Hematopoietic multipotent progenitor cell treated with erythropoietin and hydrocortisone succinate and interleukin-3 and kit ligand, for 17 days (in vitro differentiated cells): Measurements from ENCODE around the gene VAMP2.

Experiments used
- DNase-seq: peaks from one replicate; pipeline ENCODE4 v3.0.0-alpha.2; 2015; ENCODE audit warnings: low spot score

VAMP2 gene

GRCh38 chr17:8155231-8155995, 7.3 kb downstream of the VAMP2 start:
- DNase-seq, result peak; percentile 58

DNA sequence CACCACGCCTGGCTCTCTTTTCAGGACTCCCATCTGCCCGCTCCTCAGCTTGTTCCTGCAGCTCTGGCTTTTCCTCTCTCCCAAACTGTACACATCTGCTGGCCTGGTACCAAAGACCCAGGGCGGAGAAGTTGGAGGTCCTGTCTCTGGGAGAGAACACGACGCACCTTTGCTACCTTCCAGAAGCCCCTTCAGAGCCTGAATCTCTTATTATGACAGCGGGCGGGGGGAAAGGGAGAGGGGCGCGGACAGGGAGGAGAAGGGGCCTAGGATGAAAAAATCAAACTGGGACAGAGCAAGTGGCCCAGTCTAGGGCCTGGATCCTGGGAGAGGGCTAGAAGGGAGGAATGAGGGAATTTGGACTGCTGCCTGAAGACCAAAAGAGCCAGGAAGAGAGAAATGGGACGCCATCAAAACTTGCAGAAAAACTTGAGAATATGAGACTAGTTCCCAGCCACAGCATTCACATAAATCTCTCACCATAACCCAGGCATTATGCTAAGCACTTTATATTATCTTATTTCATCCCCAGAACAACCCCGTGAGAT, 8.1 kb downstream of the VAMP2 start:
- DNase-seq, result no peak

DNA sequence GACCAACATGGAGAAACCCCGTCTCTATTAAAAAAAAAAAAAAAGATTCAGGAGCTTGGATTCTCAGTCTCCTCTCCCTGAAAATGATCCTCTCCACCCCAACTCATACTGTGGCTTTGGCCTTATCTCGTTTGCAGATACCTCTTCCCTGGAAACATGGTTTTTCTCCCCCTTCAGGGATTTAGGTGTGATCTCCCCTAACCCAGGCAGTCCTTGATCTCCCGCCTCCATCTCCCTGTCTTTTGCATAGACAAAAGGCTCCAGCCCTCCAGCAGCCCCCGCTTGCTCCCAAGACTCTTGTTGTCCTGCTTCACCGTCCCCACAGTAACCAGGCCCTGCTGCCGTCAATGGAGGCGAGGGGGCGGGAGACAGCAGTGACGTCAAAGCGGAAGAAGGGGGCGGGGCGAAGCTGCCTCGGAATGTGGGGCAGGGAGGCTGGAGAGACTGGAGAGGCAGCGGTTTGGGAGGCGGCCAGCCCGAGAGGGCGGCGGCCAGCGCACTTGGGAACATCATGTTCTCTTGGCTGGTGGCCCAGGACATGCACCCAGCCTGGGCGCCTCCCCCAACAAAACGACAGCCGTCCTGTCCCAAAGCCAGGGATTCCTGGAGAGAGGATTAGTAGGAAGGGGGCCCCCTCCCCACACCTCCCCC, 8.7 kb downstream of the VAMP2 start:
- DNase-seq, result peak; percentile 98

- peak; percentile 51 for DNase-seq
These were observed 9.2 kb downstream of the VAMP2 start for GRCh38 chr17:8153525-8153956.

- no peak for DNase-seq
These were observed 9.7 kb downstream of the VAMP2 start for GRCh38 chr17:8153031-8153451.

DNA sequence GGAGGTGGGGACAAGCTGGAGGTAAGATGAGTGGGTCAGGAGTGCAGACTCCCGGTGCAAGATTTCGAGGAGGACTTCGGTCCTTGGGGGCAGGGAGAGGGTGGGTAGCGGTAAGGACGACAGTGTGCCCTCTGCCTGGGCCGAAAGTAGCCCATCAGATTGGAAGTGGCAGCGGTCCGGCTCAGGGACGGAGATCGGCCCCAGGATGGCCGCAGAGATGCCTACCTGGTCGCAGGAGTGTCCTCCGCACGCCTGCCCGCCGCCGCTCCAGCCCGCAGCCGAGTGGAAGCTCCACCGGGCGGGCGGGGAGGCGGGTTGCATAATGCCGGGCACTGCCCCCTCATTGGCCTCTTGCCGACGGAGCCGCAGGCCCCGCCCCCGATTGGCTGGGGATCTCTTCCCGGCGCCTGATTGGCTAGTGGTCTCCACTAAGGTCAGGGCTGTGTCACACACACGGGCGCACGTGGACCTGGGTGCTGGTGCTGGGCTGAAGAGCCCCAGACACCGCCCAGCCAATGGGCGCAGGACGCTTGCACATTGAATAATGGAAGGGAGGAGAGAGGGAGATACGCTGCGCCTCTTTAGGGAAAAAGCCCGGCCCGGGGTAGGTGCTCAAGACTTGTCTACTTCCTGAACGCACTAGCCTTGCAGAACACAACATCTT, 10.5 kb downstream of the VAMP2 start, which contains the start of gene PER1:
Gene PER1 (minus strand): TSS at position 293 of the 664 bp plus-strand sequence. CDS start 1,698 bp downstream, outside the sequence.
- DNase-seq, result peak; percentile 96

- DNase-seq, result peak; percentile 38
These were observed 11.1 kb downstream of the VAMP2 start for GRCh38 chr17:8151641-8152111.

- DNase-seq, result peak; percentile 67
These were observed 11.6 kb downstream of the VAMP2 start for GRCh38 chr17:8151120-8151640.

DNA sequence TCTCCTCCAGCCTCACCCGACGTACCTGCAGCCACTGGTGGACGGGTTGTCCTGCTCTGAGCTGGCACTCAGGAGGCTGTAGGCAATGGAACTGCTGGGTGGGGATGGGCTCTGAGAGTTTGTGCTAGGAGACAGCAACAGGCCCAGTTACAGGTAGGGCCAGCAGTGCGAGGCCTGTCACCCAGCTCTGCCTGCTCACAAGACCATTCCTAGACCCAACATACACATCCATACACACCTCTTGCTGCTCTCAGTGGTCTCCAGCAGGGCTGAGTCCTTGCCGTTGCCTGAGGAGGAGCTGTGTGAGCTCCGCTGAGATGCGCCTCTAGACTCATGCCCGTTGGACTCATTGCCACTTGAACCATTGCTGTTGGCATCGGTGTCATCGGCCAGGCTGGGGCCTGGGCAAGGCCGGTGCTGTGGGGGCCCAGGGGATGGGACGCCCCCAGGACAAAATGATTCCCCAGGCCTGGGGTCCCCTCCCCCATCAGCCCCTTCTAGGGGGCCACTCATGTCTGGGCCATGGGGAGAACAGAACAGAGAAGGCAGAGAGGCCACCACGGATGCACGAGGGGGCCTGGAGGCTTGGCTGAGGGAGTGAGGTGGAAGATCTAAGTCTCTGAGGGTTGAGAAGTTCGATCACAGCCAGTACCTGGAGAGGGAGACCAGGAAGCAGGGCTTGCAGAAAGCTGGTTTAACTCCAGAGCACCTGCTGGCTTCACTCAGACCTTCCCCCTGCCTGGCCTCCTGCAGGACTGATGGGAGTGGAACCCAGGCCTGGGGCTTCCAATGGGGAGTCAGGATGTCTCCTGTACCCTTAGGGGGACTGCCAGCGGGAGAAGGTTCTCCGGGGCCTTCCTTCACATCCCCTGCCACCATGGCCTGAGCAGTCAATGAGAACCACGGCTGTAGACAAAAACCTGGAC, 12.3 kb downstream of the VAMP2 start:
- no peak for DNase-seq

GRCh38 chr17:8149419-8150193, 13.1 kb downstream of the VAMP2 start:
- no peak for DNase-seq

DNA sequence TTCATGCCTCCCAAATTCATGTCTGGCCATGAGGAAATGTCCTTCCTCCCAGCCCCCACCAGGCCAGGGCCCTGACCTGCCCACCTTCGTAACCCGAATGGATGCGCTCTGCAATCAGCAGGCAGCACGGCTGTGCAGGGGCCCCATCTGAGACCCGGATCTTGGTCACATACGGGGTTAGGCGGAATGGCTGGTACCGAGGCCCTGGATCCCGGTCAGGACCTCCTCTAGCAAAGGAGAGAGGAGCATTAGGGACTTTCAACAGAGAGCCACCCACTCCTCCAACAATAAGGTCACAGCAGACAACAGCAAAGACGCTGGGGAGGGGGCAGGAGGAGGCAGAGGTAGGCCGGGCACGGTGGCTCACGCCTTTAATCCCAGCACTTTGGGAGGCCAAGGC, 14.2 kb downstream of the VAMP2 start:
- no peak for DNase-seq

DNA sequence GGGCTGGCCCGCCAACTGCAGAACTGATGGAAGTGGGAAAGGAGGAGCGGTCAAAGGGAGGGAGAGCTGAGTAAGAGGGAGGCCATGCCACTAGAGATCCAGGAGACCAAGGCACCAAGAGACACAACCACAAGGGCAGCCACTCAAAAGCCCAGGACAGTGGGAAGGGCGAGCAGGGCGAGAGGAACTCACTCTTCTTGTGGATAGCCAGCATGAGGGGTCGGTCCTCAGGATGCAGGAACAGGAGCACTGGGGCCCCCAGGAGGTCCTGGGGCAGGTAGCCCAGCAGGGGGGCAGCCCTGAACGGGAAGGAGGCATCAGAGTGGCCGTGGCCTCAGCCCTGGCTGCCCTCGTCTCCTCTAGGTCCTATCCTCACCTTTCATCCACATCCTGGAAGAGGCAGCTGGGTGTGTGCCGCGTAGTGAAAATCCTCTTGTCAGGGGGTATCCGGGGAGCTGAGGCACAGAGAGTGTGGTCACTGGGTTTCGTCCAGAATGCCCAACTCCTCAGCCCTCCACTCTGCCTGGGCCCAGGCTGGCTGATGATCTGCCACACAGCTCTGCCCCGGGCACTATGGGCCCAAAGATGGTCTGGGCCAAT, 14.8 kb downstream of the VAMP2 start:
- DNase-seq, result no peak

DNA sequence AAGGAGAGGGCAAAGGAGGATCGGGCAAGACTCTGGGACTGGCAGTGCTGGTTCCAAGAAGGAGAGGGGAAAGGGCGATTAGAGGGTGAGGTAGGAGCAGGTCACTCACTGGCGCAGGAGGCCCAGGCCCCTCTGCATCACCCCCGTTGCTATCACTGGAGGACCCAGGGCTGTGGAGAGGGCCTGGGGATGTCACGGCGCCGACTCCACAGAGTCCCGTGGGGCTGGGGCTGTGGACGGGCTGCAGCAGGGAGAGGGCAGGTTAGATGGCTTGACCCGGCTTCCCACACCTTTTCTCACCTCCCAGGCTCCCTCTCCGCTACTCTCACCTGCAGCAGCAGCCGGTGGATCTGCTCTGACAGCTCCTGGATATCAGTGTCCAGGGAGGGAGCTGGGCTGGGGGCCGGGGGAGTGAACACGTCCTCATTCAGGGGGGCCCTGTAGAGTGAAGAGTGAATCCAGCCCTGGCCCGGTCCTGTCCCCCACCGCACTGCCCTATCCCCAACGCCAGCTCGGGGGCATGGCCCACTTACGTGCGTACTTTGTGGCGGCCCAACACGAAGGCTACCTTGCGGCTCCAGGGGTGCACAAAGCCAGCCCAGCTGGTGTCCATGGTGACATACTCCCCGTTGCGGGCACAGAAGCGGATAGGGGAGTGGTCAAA, 15.5 kb downstream of the VAMP2 start:
- DNase-seq, result no peak

DNA sequence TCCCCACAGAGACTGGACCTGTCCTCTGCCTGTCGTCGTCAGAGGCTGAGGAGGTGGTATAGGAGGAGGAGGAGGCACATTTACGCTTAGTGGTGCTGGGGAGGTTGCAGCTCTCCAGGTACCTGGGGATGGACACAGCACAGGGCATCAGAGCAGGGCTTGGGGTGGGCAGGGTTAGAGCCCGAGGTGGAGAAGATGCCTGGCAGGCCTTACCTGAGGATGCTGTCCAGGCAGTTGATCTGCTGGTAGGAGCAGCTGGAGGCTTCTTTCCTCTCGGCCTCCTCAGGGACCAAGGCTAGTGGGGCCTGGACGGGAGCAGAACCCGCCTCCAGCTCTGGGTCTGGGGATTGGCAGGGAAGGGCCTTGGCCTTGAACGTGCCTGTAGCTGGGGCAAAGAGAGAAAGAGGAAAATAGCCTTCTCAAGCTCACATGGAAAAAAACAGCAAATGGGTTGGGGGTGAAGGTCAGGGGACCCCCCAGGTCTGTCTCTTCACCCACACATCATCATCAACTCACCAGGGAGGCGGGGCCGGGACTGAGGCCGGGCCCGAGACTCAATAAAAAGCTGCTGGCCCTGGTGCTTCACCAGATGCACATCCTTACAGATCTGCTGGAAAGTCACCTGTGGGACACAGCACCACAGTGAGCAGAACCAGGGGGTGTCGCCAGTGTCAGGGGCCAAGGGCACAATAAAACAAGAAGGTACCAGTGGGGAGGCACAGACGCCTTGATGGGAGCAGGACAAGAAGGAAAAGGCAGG, 16.2 kb downstream of the VAMP2 start:
- no peak for DNase-seq

GRCh38 chr17:8145811-8146210, 16.9 kb downstream of the VAMP2 start:
- DNase-seq, result no peak

GRCh38 chr17:8144401-8145231, 18.1 kb downstream of the VAMP2 start:
- no peak for DNase-seq

GRCh38 chr17:8143581-8144400, 19.0 kb downstream of the VAMP2 start:
- no peak for DNase-seq
